Fibroblast of skin of back (primary cell): ENCODE data around the gene THOC2.
"Not testable (repeated sequence)": the region's sequence is repeated elsewhere in the genome, so short reads cannot be mapped to it uniquely, and the experiment has no call there.

ENCODE experiments used
- DNase-seq: peaks from one replicate; pipeline ENCODE4 v3.0.0-alpha.2; 2013

THOC2 gene

GRCh38 chrX:123734079-123734478 is 1.2 kb upstream of the THOC2 start:
- not testable (repeated sequence) for DNase-seq

GRCh38 chrX:123731987-123732669 is 724 bp downstream of the THOC2 start:
- DNase-seq, result no peak

- no peak for DNase-seq
These were observed 1.4 kb downstream of the THOC2 start for GRCh38 chrX:123731258-123731986.

- DNase-seq, result no peak
These were observed 4.3 kb downstream of the THOC2 start for GRCh38 chrX:123728554-123728953.

- no peak for DNase-seq
These were observed 4.8 kb downstream of the THOC2 start for GRCh38 chrX:123728016-123728415.

- not testable (repeated sequence) for DNase-seq
These were observed 10.7 kb downstream of the THOC2 start for GRCh38 chrX:123722193-123722592.

GRCh38 chrX:123720486-123720885 is 12.4 kb downstream of the THOC2 start:
- DNase-seq, result no peak

- peak; percentile 46 for DNase-seq
These were observed 19.0 kb downstream of the THOC2 start for GRCh38 chrX:123713841-123714240.

- no peak for DNase-seq
These were observed 19.4 kb downstream of the THOC2 start for GRCh38 chrX:123713434-123713833.

GRCh38 chrX:123711201-123711600 is 21.7 kb downstream of the THOC2 start:
- not testable (repeated sequence) for DNase-seq

GRCh38 chrX:123704781-123705180 is 28.1 kb downstream of the THOC2 start:
- DNase-seq, result no peak

GRCh38 chrX:123698979-123699520 is 33.8 kb downstream of the THOC2 start:
- no peak for DNase-seq

GRCh38 chrX:123696334-123696733 is 36.5 kb downstream of the THOC2 start:
- DNase-seq, result no peak

GRCh38 chrX:123695242-123695641 is 37.6 kb downstream of the THOC2 start:
- no peak for DNase-seq

GRCh38 chrX:123691776-123692175 is 41.1 kb downstream of the THOC2 start:
- DNase-seq, result no peak

- DNase-seq, result no peak
These were observed 44.3 kb downstream of the THOC2 start for GRCh38 chrX:123688524-123688923.

GRCh38 chrX:123685232-123685631 is 47.6 kb downstream of the THOC2 start:
- DNase-seq, result no peak

GRCh38 chrX:123682186-123682585 is 50.7 kb downstream of the THOC2 start:
- no peak for DNase-seq

GRCh38 chrX:123679733-123680460 is 53.0 kb downstream of the THOC2 start:
- DNase-seq, result not testable (repeated sequence)

GRCh38 chrX:123675154-123675553 is 57.7 kb downstream of the THOC2 start:
- DNase-seq, result no peak

- peak; percentile 36 for DNase-seq
These were observed 59.0 kb downstream of the THOC2 start for GRCh38 chrX:123673813-123674212.

GRCh38 chrX:123665197-123665596 is 67.7 kb downstream of the THOC2 start:
- no peak for DNase-seq

GRCh38 chrX:123664467-123665167 is 68.2 kb downstream of the THOC2 start:
- peak; percentile 61 for DNase-seq
